H1 (cell line): Measurements from ENCODE around the gene METTL25B. TPM values are rescaled to one million over a fixed set of nuclear protein-coding genes. Genes with fewer than 3 reads are reported as not detected.

ENCODE experiments used
- CEBPB ChIP-seq: IDR thresholded peaks from 2 replicates; pipeline ENCODE4 v1.6.1; 2012; ENCODE audit warnings: low read depth, low read length
- CHD1 ChIP-seq: IDR thresholded peaks from 2 replicates; pipeline ENCODE4 v1.6.1; 2012; ENCODE audit warnings: low read depth, low read length, improper control_type of control experiment
- CREB1 ChIP-seq: IDR thresholded peaks from 2 replicates; pipeline ENCODE4 v1.6.1; 2012; ENCODE audit warnings: inconsistent platforms
- EGR1 ChIP-seq: IDR thresholded peaks from 2 replicates; pipeline ENCODE4 v1.6.1; 2011; ENCODE audit warnings: low read depth, low read length, borderline replicate concordance
- FOSL1 ChIP-seq: IDR thresholded peaks from 2 replicates; pipeline ENCODE4 v1.6.1; 2011; ENCODE audit warnings: mild to moderate bottlenecking, low read depth, low read length, moderate library complexity; ENCODE audit not compliant: insufficient read depth
- GABPA ChIP-seq: IDR thresholded peaks from 2 replicates; pipeline ENCODE4 v1.6.1; 2011; ENCODE audit warnings: mild to moderate bottlenecking, low read length, moderate library complexity, borderline replicate concordance; ENCODE audit not compliant: insufficient read depth
- HDAC2 ChIP-seq, 2 experiments: fragments of 300-600 bp in 1 of 2; sonication (generic) in 1 of 2; IDR thresholded peaks; 2 replicates each; pipeline ENCODE4 v1.6.1; 2011 to 2012; ENCODE audit warnings: low read depth in 2 of 2, low read length in 2 of 2, mild to moderate bottlenecking in 2 of 2, moderate library complexity in 2 of 2, borderline replicate concordance in 1 of 2, inconsistent platforms in 1 of 2
- HDAC6 ChIP-seq: IDR thresholded peaks from one replicate; pipeline ENCODE4 v1.7.1; 2012; ENCODE audit warnings: low read depth, mild to moderate bottlenecking, inconsistent platforms, low read length, moderate library complexity
- KDM1A ChIP-seq: fragments of 200-600, 300-600 bp; sonication (generic); IDR thresholded peaks from 2 replicates; pipeline ENCODE4 v1.7.1; 2016; ENCODE audit warnings: mild to moderate bottlenecking, low read length, borderline replicate concordance
- MAFK ChIP-seq: IDR thresholded peaks from 2 replicates; pipeline ENCODE4 v1.6.1; 2012; ENCODE audit warnings: low read depth, mild to moderate bottlenecking, improper control_type of control experiment, low read length
- PHF8 ChIP-seq: fragments of 200-600 bp; sonication (generic); conservative IDR thresholded peaks from 2 replicates; pipeline ENCODE4 v1.7.1; 2012; ENCODE audit warnings: low read depth, mild to moderate bottlenecking, inconsistent platforms, low read length, moderate library complexity
- POLR2A ChIP-seq, 2 experiments: IDR thresholded peaks; 1 replicate in 1 of 2; 2 replicates in 1 of 2; pipeline ENCODE4 v1.6.1; 2011; ENCODE audit warnings: low read depth in 2 of 2, low read length in 2 of 2, mild to moderate bottlenecking in 2 of 2; ENCODE audit errors: control extremely low read depth in 1 of 2
- POU5F1 ChIP-seq: IDR thresholded peaks from 2 replicates; pipeline ENCODE4 v1.6.1; 2011; ENCODE audit warnings: low read depth, mild to moderate bottlenecking, low read length, moderate library complexity
- RBBP5 ChIP-seq: IDR thresholded peaks from 2 replicates; pipeline ENCODE4 v1.7.1; 2012; ENCODE audit warnings: low read depth, mild to moderate bottlenecking, inconsistent platforms, low read length, moderate library complexity, borderline replicate concordance
- RFX5 ChIP-seq: IDR thresholded peaks from 2 replicates; pipeline ENCODE4 v1.6.1; 2011; ENCODE audit warnings: low read depth, low read length, improper control_type of control experiment, borderline replicate concordance
- SAP30 ChIP-seq: fragments of 300-600 bp; sonication (generic); IDR thresholded peaks from 2 replicates; pipeline ENCODE4 v1.7.1; 2012; ENCODE audit warnings: low read length, moderate library complexity, mild to moderate bottlenecking, inconsistent platforms; ENCODE audit not compliant: insufficient read depth, insufficient replicate concordance
- SIN3A ChIP-seq, 2 experiments: IDR thresholded peaks in 1 of 2; conservative IDR thresholded peaks in 1 of 2; 2 replicates each; pipeline ENCODE4 v1.6.1; 2011 to 2012; ENCODE audit warnings: low read length in 2 of 2, improper control_type of control experiment in 1 of 2, low read depth in 1 of 2, mild to moderate bottlenecking in 1 of 2
- SP2 ChIP-seq: IDR thresholded peaks from 2 replicates; pipeline ENCODE4 v1.6.1; 2012; ENCODE audit warnings: mild to moderate bottlenecking, low read length, inconsistent platforms
- SRF ChIP-seq: IDR thresholded peaks from 2 replicates; pipeline ENCODE4 v1.6.1; 2011; ENCODE audit warnings: mild to moderate bottlenecking, low read depth, low read length, moderate library complexity
- SUZ12 ChIP-seq: fragments of 200-600 bp; sonication (generic); IDR thresholded peaks from 2 replicates; pipeline ENCODE4 v1.6.1; 2012; ENCODE audit warnings: mild to moderate bottlenecking, inconsistent platforms, low read length, moderate library complexity, mixed read lengths
- TAF7 ChIP-seq: optimal IDR thresholded peaks from 2 replicates; pipeline ENCODE3; 2011; ENCODE audit warnings: low read depth, mild to moderate bottlenecking, inconsistent platforms, low read length, moderate library complexity, borderline replicate concordance
- TCF12 ChIP-seq: IDR thresholded peaks from 2 replicates; pipeline ENCODE4 v1.6.1; 2011; ENCODE audit warnings: low read depth, mild to moderate bottlenecking, low read length
- TEAD4 ChIP-seq: IDR thresholded peaks from 2 replicates; pipeline ENCODE4 v1.6.1; 2012; ENCODE audit warnings: low read depth, low read length, inconsistent platforms, mixed read lengths
- polyA plus RNA-seq, 7 experiments: library from polyadenylated mRNA; depleted of rRNA in 3 of 7; stranded (reverse) in 5 of 7; unstranded in 2 of 7; fragments of >200 nt in 5 of 7; fragments of 200-250 nt in 2 of 7; gene quantifications; 1 replicate in 5 of 7; 2 replicates in 1 of 7; 4 replicates in 1 of 7; pipeline versions ENCODE4 v1.2.1 to v1.2.3, GENCODE V29; 2011 to 2013; ENCODE audit warnings: missing spikeins in 2 of 7, mixed read lengths in 2 of 7
- total RNA-seq: library from RNA; stranded (reverse); fragmentation: NEBNext Ultra II Directional; extraction: Animal tissue kit (Norgen Biotek cat#: 25700); gene quantifications from 2 replicates; pipeline ENCODE4 v1.2.1, GENCODE V29; 2021
- TF ChIP-seq, protein P1 (sequence below): IDR thresholded peaks from 2 replicates; pipeline ENCODE4 v1.6.1; 2012; ENCODE audit warnings: inconsistent platforms

The METTL25B gene
- total and polyA plus RNA-seq, 2 of the 8 experiments (the other 6 are each of a cell fraction or from before 2014, with no cell fraction given): 28.4 to 30.1 TPM

DNA sequence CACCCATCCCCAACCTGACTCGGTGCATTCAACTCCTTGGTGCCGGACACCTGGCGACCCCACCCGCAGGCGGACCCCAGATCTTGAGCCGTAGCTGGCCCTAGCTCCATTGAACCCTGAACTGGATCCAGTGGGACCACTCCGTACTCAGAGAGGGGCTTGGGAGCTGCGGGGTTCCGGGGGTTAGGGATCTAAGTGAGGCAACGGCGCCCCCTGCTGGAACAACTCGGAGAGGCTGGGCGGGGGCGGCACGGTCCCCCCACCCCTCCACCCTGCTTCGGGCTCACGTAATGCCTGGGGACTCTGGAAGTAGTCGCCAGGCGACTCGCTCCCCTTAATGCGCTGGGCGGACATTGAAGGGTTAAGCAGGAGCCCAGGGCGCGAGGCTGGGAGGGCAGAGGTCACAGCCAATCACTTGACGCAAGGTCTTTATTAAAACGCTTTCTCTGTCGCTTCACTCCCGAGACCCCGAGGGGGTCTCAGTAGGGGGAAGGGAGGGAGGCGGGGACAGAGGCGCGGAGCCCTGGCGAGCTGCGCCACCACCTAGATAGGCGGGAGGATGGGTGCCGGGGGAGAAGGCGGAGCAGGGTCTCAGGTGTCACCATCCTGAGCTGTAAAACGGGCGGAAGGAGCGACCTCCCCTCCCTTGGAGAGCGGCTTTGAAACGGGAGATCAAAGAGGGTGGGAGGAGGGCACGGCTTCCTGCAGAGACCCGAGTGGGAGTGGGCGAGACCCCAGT, 22.2 kb upstream of the METTL25B start (continued):
- TF ChIP-seq TCF12: no peak
- TF ChIP-seq RBBP5: no peak
- no peak for TF ChIP-seq SUZ12
- peak; percentile 99 for TF ChIP-seq EGR1
- TF ChIP-seq POU5F1: no peak
- TF ChIP-seq HDAC6: no peak
- TF ChIP-seq SRF: no peak
- TF ChIP-seq HDAC2 (IDR thresholded peaks at IDR 0.05; ENCODE audit: borderline replicate concordance in 1 of 2, low read depth in 2 of 2, low read length in 2 of 2): peak; percentile 30 to 87; a peak in 1 of 4 replicates
- no peak for TF ChIP-seq KDM1A
- peak; percentile 36 for TF ChIP-seq TAF7
- no peak for TF ChIP-seq POLR2A (IDR thresholded peaks at IDR 0.05; ENCODE audit: control extremely low read depth in 1 of 2, low read depth in 2 of 2, low read length in 2 of 2)
- TF ChIP-seq, protein P1, sequence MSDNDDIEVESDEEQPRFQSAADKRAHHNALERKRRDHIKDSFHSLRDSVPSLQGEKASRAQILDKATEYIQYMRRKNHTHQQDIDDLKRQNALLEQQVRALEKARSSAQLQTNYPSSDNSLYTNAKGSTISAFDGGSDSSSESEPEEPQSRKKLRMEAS: peak; percentile 73; the same call in 1 of the 2 replicates
- no peak for TF ChIP-seq CEBPB
- 0 out of 2 replicates have a peak, but pooled peaks have one; percentile 10 for TF ChIP-seq PHF8
- TF ChIP-seq GABPA: no peak
- no peak for TF ChIP-seq SP2
- no peak for TF ChIP-seq TEAD4
- peak; percentile 33; the same call in 1 of the 2 replicates for TF ChIP-seq CREB1
- peak; percentile 27 to 65; a peak in 2 of 4 replicates for TF ChIP-seq SIN3A (conservative IDR thresholded peaks at IDR 0.05 in 1 of 2, IDR thresholded peaks at IDR 0.05 in 1 of 2; ENCODE audit: low read depth in 1 of 2, low read length in 2 of 2)
- TF ChIP-seq RFX5: no peak
- no peak for TF ChIP-seq CHD1
- TF ChIP-seq MAFK: no peak
- TF ChIP-seq SAP30: no peak
- no peak for TF ChIP-seq FOSL1
